ENCODE results near the gene KAT8. TPM values are rescaled to one million over a fixed set of nuclear protein-coding genes. Genes with fewer than 3 reads are reported as not detected.
A peak's percentile ranks its signal among the peaks of the same experiment; 100 is the strongest.

KAT8 gene
- total RNA-seq, 2 experiments from 2014 or later = 114 to 124 TPM

GRCh38 chr16:31110106-31111034 is 7.1 kb upstream of the KAT8 start:
- Histone ChIP-seq H3K27ac (ENCODE audit: low read depth in 1 of 2, low read length in 2 of 2) (no peak overlapping the region), H3K4me3 (ENCODE audit: low read length) (no peak overlapping the region), H3K36me3 (ENCODE audit: insufficient read depth, low read length) (peaks cover 18% of the 10 kb centered on the region), H3K4me1 (ENCODE audit: insufficient read depth, low read length) (peaks cover 25% of the 10 kb centered on the region), H3K9me3 (ENCODE audit: control insufficient read depth in 1 of 2, insufficient read depth in 1 of 2, low read length in 2 of 2) (no peaks in the 10 kb centered on the region), H3K27me3 (ENCODE audit: control insufficient read depth in 1 of 2, insufficient read depth in 2 of 2, low read length in 2 of 2) (no peaks in the 10 kb centered on the region)
- H3K27ac Mint-ChIP-seq = peak overlapping the region; percentile 74
- no peaks in the 10 kb centered on the region for H3K9me3 Mint-ChIP-seq
- ATAC-seq (ENCODE audit: poor library complexity) (no peak), DNase-seq (no peak)
- H3K4me3 Mint-ChIP-seq = peak overlapping the region; percentile 86
- peaks cover 13% of the 10 kb centered on the region for H3K4me1 Mint-ChIP-seq (ENCODE audit: low read depth)
- peaks cover 26% of the 10 kb centered on the region for H3K36me3 Mint-ChIP-seq (ENCODE audit: low read depth)
- ChIA-PET POLR2A (interaction anchor here (1.1 kb wide), 1 partner anchor 36 kb away, joined by 3 read pairs; the partner anchor contains the start of genes ZNF646 and ZNF668), CTCF (no interaction called here)
- intact Hi-C loops (cut with DNase I, micrococcal nuclease) = no loop called here
- no peak for TF ChIP-seq CTCF (IDR thresholded peaks at IDR 0.05)
- H3K27me3 Mint-ChIP-seq = no peaks in the 10 kb centered on the region

GRCh38 chr16:31111881-31112466 is 5.5 kb upstream of the KAT8 start:
- Mint-ChIP-seq H3K27me3 (no peaks in the 10 kb centered on the region), H3K4me3 (peak overlapping the region; percentile 54), H3K9me3 (no peaks in the 10 kb centered on the region), H3K4me1 (ENCODE audit: low read depth) (peaks cover 13% of the 10 kb centered on the region), H3K27ac (no peak overlapping the region), H3K36me3 (ENCODE audit: low read depth) (peaks cover 26% of the 10 kb centered on the region)
- ChIA-PET CTCF (interaction anchor here (0.9 kb wide), 1 partner anchor 30 kb away, joined by 3 read pairs; no protein-coding TSS in a partner anchor), POLR2A (no interaction called here)
- Histone ChIP-seq H3K36me3 (ENCODE audit: insufficient read depth, low read length) (peaks cover 18% of the 10 kb centered on the region), H3K4me1 (ENCODE audit: insufficient read depth, low read length) (peaks cover 27% of the 10 kb centered on the region), H3K4me3 (ENCODE audit: low read length) (no peak overlapping the region), H3K27me3 (ENCODE audit: control insufficient read depth in 1 of 2, insufficient read depth in 2 of 2, low read length in 2 of 2) (no peaks in the 10 kb centered on the region), H3K9me3 (ENCODE audit: control insufficient read depth in 1 of 2, insufficient read depth in 1 of 2, low read length in 2 of 2) (no peaks in the 10 kb centered on the region), H3K27ac (ENCODE audit: low read depth in 1 of 2, low read length in 2 of 2) (no peak overlapping the region)
- ATAC-seq (ENCODE audit: poor library complexity) (no peak), DNase-seq (no peak)
- no peak for TF ChIP-seq CTCF (IDR thresholded peaks at IDR 0.05)
- intact Hi-C loops (cut with DNase I, micrococcal nuclease) = no loop called here

- peaks cover 18% of the 10 kb centered on the region for H3K36me3 ChIP-seq (ENCODE audit: insufficient read depth, low read length)
- no peak for TF ChIP-seq CTCF (IDR thresholded peaks at IDR 0.05)
These were observed 4.8 kb upstream of the KAT8 start for GRCh38 chr16:31112711-31113110.

More at GRCh38 chr16:31112711-31113110, 4.8 kb upstream of the KAT8 start:
- POLR2A ChIA-PET = no interaction called here
- H3K4me1 ChIP-seq (ENCODE audit: insufficient read depth, low read length) = peaks cover 25% of the 10 kb centered on the region
- no peak overlapping the region for H3K4me3 ChIP-seq (ENCODE audit: low read length)
- H3K27me3 ChIP-seq (ENCODE audit: control insufficient read depth in 1 of 2, insufficient read depth in 2 of 2, low read length in 2 of 2) = no peaks in the 10 kb centered on the region
- Mint-ChIP-seq H3K4me1 (ENCODE audit: low read depth) (peaks cover 14% of the 10 kb centered on the region), H3K36me3 (ENCODE audit: low read depth) (peaks cover 31% of the 10 kb centered on the region), H3K27me3 (no peaks in the 10 kb centered on the region), H3K27ac (no peak overlapping the region), H3K9me3 (no peaks in the 10 kb centered on the region), H3K4me3 (no peak overlapping the region)
- CTCF ChIA-PET = no interaction called here
- ATAC-seq (ENCODE audit: poor library complexity) (no peak), DNase-seq (no peak)
- intact Hi-C loops (cut with DNase I, micrococcal nuclease) = no loop called here
- no peaks in the 10 kb centered on the region for H3K9me3 ChIP-seq (ENCODE audit: control insufficient read depth in 1 of 2, insufficient read depth in 1 of 2, low read length in 2 of 2)
- H3K27ac ChIP-seq (ENCODE audit: low read depth in 1 of 2, low read length in 2 of 2) = no peak overlapping the region

All from CD4-positive, alpha-beta T cell (primary cell).